Lung (tissue), 13 donors: Measurements from ENCODE around the gene NEU3. TPM values are rescaled to one million over a fixed set of nuclear protein-coding genes. Genes with fewer than 3 reads are reported as not detected.

Experiments
- ATAC-seq: fragments of 200-7000 bp; cut with Tn5 transposase; one replicate; pipeline ENCODE4 v1.9.1; 2020; ENCODE audit warnings: moderate number of reproducible peaks; ENCODE audit not compliant: insufficient read depth, low FRiP score
- DNase-seq, 3 donors: peaks; one replicate each; pipeline ENCODE4 v3.0.0-alpha.2; 2013 to 2017
- H3K27ac ChIP-seq, 2 donors: one replicate each; pipeline ENCODE4 v1.5.1; 2013; ENCODE audit warnings: mild to moderate bottlenecking in 2 of 2, moderate library complexity in 2 of 2, control low read depth in 1 of 2, inconsistent platforms in 1 of 2, low read depth in 1 of 2, low read length in 1 of 2
- H3K27me3 ChIP-seq, 3 donors: one replicate each; pipeline ENCODE4 v1.5.1; 2013; ENCODE audit warnings: low read length in 2 of 3; ENCODE audit not compliant: control insufficient read depth in 3 of 3, insufficient read depth in 3 of 3
- H3K36me3 ChIP-seq, 4 donors: one replicate each; pipeline ENCODE4 v1.5.1; 2013; ENCODE audit warnings: low read length in 4 of 4, mild to moderate bottlenecking in 1 of 4, moderate library complexity in 1 of 4; ENCODE audit not compliant: control insufficient read depth in 4 of 4, insufficient read depth in 4 of 4
- H3K4me1 ChIP-seq, 5 donors: one replicate each; pipeline ENCODE4 v1.5.1; 2013; ENCODE audit warnings: low read length in 5 of 5, mild to moderate bottlenecking in 2 of 5, moderate library complexity in 1 of 5; ENCODE audit not compliant: control insufficient read depth in 5 of 5, insufficient read depth in 5 of 5
- H3K4me3 ChIP-seq: one replicate; pipeline ENCODE4 v1.5.1; 2013; ENCODE audit warnings: mild to moderate bottlenecking, control low read depth, moderate library complexity
- H3K9ac ChIP-seq, 2 donors: one replicate each; pipeline ENCODE4 v1.5.1; 2013; ENCODE audit warnings: low read length in 2 of 2, control low read depth in 1 of 2; ENCODE audit not compliant: insufficient read depth in 1 of 2
- H3K9me3 ChIP-seq, 4 donors: one replicate each; pipeline ENCODE4 v1.5.1; 2013; ENCODE audit warnings: low read length in 3 of 4, mild to moderate bottlenecking in 1 of 4, moderate library complexity in 1 of 4; ENCODE audit not compliant: control insufficient read depth in 4 of 4, insufficient read depth in 3 of 4
- CTCF ChIP-seq: IDR thresholded peaks from 2 replicates; pipeline ENCODE4 v1.5.1; 2012; ENCODE audit warnings: mild to moderate bottlenecking; ENCODE audit errors: control extremely low read depth, extremely low read depth
- whole genome bisulfite sequencing, 2 donors: extraction: QIAGEN DNeasy Blood & Tissue Kit; methylation state at CpG; one replicate each; pipeline ENCODE4 v1.1.7; 2013; 5-methylcytosine and 5-hydroxymethylcytosine counted together
- polyA plus RNA-seq, 2 donors: library from polyadenylated mRNA; stranded (reverse); fragments of 200-250 nt; gene quantifications; one replicate each; pipeline ENCODE4 v1.2.1, GENCODE V29; 2013
- small RNA-seq: library from RNA; depleted of rRNA; stranded (forward); fragments of <200 nt; gene quantifications from one replicate; pipeline ENCODE3, GENCODE V24; 2014; ENCODE audit warnings: low replicate concordance
- total RNA-seq, 2 donors: library from RNA; depleted of rRNA in 1 of 2; stranded (reverse); fragments of >200 nt in 1 of 2; gene quantifications; one replicate each; pipeline ENCODE4 v1.2.1, GENCODE V29; 2014 to 2021
- donor health status: control.
- donor health status: control.
- donor health status: Bipolar disorder and iron deficiency.
- donor health status: healthy.
- donor health status: DM: yes; HTN: yes; CAD: no.

The NEU3 gene
- total and polyA plus RNA-seq, 4 donors: 4.1 to 13.9 (median 7.9) TPM

- no peak for TF ChIP-seq CTCF
- WGBS, 2 donors: 58 to 79% methylated on average over 3 of the region's 3 CpGs
- H3K27me3 ChIP-seq: no peaks in the 10 kb centered on the region
- no peak overlapping the region for H3K27ac ChIP-seq
- DNase-seq (no peak), ATAC-seq (no peak)
- H3K36me3 ChIP-seq: no peaks in the 10 kb centered on the region
- no peak overlapping the region for H3K9ac ChIP-seq
- H3K4me1 ChIP-seq: no peaks in the 10 kb centered on the region
- H3K4me3 ChIP-seq: no peak overlapping the region
- H3K9me3 ChIP-seq: no peaks in the 10 kb centered on the region
These were observed 75.1 kb downstream of the NEU3 start for GRCh38 chr11:75063741-75064314.

- Histone ChIP-seq H3K4me3 (no peak overlapping the region), H3K36me3 (no peaks in the 10 kb centered on the region), H3K4me1 (no peaks in the 10 kb centered on the region), H3K9ac (no peak overlapping the region), H3K9me3 (no peaks in the 10 kb centered on the region), H3K27me3 (no peaks in the 10 kb centered on the region), H3K27ac (no peak overlapping the region)
- no peak for ATAC-seq
- TF ChIP-seq CTCF: no peak
- DNase-seq: no peak
- WGBS, 2 donors: 75 to 80% methylated on average over 7 of the region's 7 CpGs
These were observed 77.3 kb downstream of the NEU3 start for GRCh38 chr11:75066061-75066460.

Small RNA genes within 50 kb of the gene (small RNA-seq; reads per million reads assigned to genes)
- not detected for gene RNU6-216P

Other genes starting within 250 kb of the NEU3 start
- gene RNF169, start 240.1 kb upstream of the NEU3 start, total RNA-seq: 10 to 100 TPM; 19.9 to 34.8 TPM
- 1 to 10 TPM; 4.4 to 5.4 TPM for gene RNF169, start 240.1 kb upstream of the NEU3 start, polyA plus RNA-seq
- 10 to 100 TPM; 12.4 to 27.8 TPM for gene XRRA1, start 39.8 kb upstream of the NEU3 start, total RNA-seq
- 1 to 10 TPM; 2.4 to 7.5 TPM for gene XRRA1, start 39.8 kb upstream of the NEU3 start, polyA plus RNA-seq
- 100 to 1,000 TPM in 1 of 2 donors, 10 to 100 TPM in 1; 80.9 to 153 TPM for gene SPCS2, start 39.7 kb upstream of the NEU3 start, total RNA-seq
- 100 to 1,000 TPM; 105 to 169 TPM for gene SPCS2, start 39.7 kb upstream of the NEU3 start, polyA plus RNA-seq
- gene OR2AT4, start 107.9 kb downstream of the NEU3 start, total RNA-seq: not detected
- not detected for gene OR2AT4, start 107.9 kb downstream of the NEU3 start, polyA plus RNA-seq
- 100 to 1,000 TPM in 1 of 2 donors, 10 to 100 TPM in 1; 45.6 to 244 TPM for gene SLCO2B1, start 162.2 kb downstream of the NEU3 start, total RNA-seq
- 10 to 100 TPM; 22.2 to 64.8 TPM for gene SLCO2B1, start 162.2 kb downstream of the NEU3 start, polyA plus RNA-seq